CD1c-positive myeloid dendritic cell (primary cell): ENCODE data around the gene HIC2.
"Not testable (repeated sequence)": the region's sequence is repeated elsewhere in the genome, so short reads cannot be mapped to it uniquely, and the experiment has no call there.

Source experiments
- DNase-seq: peaks from one replicate; pipeline ENCODE4 v3.0.0-alpha.2; 2016; ENCODE audit errors: extremely low spot score

The HIC2 gene, protein sequence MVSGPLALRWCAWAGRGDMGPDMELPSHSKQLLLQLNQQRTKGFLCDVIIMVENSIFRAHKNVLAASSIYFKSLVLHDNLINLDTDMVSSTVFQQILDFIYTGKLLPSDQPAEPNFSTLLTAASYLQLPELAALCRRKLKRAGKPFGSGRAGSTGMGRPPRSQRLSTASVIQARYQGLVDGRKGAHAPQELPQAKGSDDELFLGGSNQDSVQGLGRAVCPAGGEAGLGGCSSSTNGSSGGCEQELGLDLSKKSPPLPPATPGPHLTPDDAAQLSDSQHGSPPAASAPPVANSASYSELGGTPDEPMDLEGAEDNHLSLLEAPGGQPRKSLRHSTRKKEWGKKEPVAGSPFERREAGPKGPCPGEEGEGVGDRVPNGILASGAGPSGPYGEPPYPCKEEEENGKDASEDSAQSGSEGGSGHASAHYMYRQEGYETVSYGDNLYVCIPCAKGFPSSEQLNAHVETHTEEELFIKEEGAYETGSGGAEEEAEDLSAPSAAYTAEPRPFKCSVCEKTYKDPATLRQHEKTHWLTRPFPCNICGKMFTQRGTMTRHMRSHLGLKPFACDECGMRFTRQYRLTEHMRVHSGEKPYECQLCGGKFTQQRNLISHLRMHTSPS

DNA sequence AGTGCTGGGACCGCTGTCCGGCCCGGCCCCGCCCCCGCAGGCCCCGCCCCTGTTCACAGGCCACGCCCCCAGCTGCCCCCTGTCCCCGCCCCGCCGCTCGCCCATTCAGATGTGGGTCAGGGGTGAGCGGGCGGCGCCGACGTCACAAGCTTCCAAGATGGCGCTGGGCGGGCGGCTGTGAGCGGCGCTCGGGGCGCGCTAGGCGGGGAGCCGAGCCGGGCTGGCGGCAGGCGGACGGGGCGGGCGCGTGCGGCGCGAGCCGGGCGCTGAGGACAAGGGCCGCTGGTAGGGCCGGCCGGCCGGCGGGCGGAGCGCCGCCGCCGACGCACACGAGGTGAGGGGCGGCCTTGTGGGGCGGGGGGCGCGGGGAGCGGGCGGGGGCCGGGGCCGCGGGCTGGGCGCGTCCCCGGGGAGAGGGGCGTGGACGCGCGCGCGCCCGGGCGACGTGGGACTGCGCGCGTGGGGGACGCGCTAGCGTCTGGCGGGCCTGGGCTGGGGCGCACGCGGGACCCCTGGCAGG is at the start of gene HIC2:
TSS of gene HIC2 (plus strand) at position 145 of the 520 bp plus-strand sequence. CDS start 25,461 bp downstream, outside the sequence.
- DNase-seq, result not testable (repeated sequence)

DNA sequence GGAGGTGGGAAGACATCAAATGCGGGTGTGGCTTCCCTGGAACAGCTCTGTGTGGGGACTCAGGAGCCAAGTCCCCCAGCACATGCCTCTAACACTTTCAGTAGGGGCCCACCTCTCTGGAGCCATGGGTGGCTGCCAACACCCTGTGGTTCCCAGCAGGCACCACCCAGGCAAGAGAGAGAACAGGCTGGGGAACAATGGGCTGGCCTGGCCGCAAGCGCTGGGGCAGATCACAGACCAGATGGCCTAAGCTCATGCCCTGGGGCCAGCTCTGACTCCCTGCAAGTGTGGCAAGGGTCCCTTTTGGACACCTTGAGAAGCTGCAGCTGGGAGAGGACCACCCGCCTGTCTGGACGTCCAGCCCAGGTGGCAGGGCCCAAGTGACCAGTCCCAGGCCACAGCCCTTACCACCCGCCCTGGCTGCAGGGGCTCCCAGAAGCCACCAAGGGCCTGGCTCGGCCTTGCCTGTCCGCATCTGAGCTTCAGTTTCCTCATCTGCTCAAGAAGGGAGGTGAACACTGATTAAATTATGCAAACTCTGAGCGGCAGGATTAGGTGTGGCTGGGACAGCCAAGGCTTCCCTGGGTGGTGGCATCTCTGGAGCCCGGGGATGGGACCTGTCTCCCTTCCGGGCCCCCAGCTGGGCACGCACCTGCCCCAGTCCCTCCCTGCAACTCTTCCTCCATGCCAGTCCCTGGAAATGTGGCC is 48.4 kb upstream of the HIC2 start:
- DNase-seq, result not testable (repeated sequence)

DNA sequence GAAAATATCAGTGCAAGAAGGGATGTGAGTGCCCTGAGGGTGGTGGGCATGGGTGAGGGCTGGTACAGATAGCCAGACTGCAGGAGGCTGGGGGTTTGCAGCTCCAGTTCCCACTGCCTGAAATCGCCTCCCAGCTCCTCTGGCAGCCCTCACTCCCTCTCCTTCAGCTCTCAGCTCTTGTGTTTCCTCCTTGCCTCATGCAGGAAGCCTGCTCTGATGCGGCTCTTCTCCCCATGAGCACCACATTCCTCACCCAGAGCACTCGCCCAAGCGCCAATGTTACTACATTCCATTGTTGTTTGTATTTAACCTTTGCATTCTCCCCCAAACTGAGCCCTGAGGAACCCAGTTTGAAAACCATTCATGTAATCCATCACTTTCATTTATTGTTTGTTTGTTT is 41.3 kb upstream of the HIC2 start:
- not testable (repeated sequence) for DNase-seq

DNA sequence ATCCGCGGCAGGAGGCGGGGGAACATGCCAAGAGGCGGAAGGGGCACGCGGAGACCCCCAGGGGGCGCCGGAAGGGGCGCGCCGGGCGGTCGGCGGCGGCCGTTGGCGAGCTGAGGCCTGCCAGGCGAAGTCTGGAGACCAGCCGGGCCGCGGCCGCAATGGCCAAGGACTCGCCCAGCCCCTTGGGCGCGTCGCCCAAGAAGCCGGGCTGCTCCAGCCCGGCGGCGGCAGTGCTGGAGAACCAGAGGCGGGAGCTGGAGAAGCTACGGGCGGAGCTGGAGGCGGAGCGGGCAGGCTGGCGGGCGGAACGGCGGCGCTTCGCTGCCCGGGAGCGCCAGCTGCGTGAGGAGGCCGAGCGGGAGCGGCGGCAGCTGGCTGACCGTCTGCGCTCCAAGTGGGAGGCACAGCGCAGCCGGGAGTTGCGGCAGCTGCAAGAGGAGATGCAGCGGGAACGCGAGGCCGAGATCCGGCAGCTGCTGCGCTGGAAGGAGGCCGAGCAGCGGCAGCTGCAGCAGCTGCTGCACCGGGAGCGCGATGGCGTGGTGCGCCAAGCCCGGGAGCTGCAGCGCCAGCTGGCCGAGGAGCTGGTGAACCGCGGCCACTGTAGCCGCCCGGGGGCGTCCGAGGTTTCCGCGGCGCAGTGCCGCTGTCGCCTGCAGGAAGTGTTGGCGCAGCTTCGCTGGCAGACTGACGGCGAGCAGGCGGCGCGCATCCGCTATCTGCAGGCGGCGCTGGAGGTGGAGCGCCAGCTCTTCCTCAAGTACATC is 33.3 kb upstream of the HIC2 start, which contains the start of gene RIMBP3B:
TSS of gene RIMBP3B (plus strand) at position 51 of the 767 bp plus-strand sequence. CDS start at position 159, 108 bp downstream.
- DNase-seq, result not testable (repeated sequence)

DNA sequence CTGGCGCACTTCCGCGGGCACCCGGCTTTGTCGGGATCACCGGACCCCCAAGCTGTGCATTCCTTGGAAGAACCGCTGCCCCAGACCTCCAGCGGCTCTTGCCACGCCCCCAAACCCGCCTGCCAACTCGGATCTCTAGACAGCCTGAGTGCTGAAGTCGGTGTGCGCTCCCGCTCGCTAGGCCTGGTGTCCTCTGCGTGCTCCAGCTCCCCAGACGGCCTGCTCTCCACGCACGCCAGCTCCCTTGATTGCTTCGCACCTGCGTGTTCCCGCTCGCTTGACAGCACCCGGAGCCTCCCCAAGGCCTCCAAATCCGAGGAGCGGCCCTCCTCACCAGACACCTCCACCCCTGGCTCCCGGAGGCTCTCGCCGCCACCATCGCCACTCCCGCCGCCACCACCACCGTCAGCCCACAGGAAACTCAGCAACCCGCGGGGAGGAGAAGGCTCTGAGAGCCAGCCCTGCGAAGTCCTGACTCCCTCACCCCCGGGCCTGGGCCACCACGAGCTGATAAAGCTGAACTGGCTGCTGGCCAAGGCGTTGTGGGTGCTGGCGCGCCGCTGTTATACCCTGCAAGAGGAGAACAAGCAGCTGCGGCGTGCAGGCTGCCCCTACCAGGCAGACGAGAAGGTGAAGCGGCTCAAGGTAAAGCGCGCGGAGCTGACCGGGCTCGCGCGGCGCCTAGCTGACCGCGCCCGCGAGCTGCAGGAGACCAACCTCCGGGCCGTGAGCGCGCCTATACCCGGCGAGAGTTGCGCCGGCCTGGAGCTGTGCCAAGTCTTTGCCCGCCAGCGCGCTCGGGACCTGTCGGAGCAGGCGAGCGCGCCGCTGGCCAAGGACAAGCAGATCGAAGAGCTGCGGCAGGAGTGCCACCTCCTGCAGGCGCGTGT is 32.5 kb upstream of the HIC2 start:
- DNase-seq, result not testable (repeated sequence)

DNA sequence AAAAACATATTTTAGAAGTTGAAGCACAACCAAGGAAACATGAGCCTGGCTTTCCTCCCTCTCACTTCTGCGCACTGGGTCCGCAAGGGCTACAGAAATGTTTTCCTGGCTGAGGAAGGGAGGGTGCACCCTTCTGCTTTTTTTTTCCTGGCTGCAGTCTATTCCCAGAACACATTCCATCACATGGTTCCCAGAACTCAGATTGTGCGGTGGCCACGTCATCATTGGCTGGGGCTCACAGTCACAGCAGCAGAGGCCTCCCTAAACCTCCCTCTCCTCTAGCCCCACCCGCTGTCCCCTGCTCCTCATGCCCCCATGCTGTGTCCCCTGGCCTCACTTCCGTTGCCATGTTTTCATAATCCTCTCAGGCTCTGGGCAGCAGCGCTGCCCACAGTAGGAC is 27.7 kb upstream of the HIC2 start:
- DNase-seq, result not testable (repeated sequence)

DNA sequence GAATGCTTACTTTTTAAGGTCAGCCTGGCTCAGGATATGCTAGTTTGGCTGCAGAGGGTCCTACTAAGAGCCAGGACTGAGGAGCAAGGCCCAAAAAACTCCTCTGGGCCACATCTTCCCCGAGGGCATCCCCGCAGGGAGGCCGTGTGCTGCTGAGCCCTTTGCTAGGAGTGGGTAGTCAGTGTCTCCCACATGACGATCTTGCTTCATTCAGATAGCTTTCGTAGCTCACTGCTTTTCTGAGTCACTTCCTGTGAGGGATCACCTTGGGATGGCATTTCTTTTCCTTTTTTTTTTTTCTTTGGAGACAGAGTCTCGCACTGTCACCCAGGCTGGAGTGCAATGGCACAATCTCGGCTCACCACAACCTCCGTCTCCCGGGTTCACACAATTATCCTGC is 27.2 kb upstream of the HIC2 start:
- DNase-seq, result not testable (repeated sequence)

DNA sequence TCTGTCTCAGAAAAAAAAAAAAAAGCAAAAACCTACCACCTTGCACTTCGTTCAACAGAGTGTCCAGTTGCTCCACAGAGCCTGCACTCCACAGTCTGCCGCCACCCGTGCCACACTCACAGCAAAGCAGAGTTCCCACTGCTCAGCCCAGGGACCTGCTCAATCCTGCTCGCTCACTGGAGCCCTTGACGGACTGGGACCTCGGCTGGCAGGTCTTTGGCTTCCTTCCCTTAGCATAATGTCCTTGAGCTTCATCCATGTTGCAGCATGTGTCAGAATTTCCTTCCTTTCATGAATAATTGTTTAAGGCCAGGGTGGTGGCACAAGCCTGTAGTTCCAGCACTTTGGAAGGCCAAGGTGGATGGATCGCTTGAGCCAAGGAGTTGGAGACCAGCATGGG is 22.6 kb upstream of the HIC2 start:
- DNase-seq, result not testable (repeated sequence)

DNA sequence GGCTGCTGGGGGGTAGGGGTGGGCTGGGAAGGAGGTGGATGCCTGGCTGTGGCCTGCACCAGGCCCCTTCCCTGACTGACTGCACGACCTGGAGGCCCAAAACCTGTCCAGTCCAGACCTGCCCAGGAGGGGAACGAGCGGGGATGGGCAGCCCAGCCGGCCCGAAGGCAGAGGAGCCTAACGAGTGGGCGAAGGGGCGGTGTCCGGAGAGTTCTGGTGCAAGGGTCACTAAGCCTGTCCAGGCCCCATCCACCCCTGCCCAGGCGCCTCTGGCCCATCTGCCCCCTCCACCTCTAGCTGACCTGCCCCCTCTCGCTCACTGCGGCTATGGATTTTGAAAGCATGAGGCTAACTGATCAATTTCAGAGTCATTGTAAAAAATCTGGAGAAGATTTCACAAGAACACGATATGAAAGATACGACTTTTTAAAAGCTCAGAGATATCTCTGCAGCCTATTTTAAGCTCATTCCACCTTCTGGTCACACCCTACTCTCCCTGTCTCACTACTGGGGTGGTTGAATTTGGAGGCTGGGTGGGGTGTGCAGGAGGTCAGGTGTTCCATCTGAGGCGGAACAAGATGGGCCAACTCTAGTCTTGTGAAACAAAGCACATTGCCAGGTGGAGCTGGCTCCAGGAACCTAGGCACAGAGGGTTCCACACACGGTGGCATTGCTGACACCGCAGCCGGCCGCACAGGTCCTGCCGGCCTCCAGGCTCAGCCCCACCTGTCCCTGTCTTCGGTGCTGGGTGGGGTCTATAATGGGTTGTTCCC is 15.8 kb upstream of the HIC2 start:
- DNase-seq, result not testable (repeated sequence)

DNA sequence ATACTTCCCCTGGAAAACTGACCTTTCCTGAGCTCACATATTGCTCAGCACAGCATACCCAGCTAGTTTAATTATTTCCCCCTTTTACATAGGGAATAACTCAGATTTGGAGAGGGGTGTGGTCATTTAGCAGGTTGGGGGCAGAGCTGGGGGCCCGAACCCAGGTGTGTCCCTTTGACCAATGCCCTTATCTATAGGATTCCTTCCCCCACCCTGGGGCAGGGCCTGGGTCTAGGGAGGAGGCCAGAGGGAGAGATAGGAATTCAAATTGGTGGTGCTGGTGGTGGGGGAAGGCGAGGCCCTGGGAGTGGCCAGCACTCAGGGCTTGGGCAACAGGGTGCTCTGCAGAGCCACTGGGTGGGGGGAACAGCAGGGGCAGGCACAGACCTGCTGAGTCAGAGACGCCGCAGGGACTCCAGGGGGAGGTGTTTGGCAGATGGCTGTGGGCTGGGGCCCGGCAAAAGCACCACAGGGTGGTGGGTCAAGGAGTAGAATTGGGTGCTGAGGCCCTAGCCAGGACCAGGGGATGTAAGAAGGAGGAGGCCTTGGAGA is 14.3 kb upstream of the HIC2 start:
- DNase-seq, result not testable (repeated sequence)

DNA sequence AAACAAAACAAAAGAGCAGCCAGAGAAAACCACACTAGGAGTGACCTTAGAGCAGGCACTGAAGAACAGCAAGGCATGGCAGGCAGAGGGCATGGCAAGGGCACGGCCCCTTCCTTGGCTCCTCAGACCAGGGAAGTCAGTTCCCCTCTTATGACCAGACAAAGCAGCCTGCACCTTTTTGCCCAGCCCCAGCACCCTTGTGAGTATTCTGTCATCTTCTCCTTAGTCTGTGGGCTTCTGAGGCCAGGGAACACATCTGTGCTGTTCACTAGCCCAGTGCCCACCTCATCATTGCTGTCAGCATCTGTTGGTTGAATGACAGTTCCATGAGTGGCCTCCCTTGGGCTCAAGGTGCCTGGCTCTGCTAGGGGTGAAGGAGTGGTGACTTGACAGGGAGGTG is 10.0 kb upstream of the HIC2 start:
- not testable (repeated sequence) for DNase-seq

DNA sequence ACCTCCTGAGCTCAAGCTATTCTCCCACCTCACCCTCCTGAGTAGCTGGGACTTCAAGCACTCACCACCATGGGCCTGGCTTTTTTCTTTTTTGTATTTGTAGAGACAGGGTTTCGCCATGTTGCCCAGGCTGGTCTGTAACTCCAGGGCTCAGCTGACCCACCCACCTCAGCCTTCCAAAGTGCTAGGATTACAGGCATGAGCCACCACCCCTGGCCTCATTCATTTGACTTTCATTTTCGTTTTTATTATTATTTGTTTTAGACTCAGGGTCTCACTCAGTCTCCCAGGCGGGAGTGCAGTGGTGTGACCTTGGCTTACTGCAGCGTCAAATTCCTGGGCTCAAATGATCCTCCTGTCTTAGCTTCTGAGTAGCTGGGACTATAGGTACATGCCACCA is 9.4 kb upstream of the HIC2 start:
- DNase-seq, result not testable (repeated sequence)

DNA sequence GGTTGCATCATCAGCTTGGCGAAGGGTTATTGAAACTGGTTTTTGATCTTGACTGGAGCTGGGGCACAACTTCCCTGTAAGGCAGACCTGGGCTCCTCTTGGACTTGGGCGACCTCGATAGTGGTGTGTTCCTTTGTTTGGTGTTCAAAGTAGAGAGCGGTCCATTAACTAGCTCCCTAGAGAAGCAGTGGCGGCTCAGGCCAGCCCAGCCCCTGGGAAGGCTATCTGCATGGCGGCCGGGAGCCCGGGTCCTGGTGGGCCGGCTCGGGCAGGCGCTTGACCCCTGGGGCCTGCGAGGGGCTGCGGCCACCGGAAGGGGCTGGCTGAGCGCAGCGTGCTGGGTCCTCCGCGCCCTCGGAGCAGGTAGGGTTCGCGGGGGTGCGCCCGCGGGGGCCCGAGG is 796 bp upstream of the HIC2 start:
- DNase-seq, result not testable (repeated sequence)

DNA sequence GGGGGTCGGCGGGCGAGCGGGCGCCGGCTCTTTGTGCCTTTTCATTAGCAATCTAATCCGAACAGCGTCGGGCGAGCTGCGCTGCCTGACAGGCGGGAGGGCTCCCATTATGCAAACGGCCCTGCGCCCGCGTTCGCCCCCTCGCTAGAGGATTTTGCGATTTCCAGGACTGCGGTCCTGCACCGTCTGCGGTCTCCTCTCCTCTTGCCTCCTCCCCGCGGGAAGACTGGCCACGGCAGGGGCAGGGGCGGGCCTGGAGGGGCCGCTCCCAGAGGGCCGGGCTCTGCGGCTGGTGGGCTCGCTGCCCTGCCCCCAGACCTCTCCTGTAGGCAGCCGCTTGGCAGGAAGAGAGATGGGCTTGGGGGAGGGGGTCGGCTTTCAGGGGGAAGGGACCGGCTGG is 682 bp downstream of the HIC2 start:
- not testable (repeated sequence) for DNase-seq

DNA sequence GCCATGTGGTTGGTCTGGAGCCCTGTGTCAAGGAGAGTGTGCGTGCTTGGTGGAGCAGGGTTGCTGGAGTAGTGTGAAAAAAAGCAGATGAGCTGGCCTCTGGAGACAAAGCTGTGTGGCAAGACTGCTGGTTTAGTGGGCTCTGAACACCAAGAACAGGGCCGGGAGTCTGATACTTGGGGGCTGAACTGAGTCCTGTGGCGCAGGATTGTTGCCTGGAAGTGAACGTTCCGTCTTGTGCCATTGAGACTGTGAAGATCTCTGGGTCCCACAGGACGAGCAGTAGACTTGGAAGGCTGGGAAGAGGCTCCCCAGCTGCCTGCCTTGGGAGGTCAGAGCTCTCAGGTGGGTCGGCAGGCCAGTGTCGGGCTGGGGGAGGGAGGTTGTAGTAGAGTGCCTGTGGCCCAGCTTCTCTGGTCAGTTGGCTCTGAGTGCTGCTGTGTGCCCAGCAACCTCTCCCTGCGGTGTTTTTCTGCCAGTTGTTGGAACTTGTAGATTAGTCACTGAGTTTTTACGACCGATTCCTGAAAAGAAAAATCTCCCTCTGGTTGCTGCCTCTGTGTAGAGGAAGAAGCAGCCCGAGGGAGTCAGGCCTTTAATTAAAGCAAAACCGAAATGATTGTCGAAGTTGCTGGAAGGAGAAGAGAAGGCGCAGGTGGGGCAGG is 1.9 kb downstream of the HIC2 start:
- DNase-seq, result not testable (repeated sequence)

DNA sequence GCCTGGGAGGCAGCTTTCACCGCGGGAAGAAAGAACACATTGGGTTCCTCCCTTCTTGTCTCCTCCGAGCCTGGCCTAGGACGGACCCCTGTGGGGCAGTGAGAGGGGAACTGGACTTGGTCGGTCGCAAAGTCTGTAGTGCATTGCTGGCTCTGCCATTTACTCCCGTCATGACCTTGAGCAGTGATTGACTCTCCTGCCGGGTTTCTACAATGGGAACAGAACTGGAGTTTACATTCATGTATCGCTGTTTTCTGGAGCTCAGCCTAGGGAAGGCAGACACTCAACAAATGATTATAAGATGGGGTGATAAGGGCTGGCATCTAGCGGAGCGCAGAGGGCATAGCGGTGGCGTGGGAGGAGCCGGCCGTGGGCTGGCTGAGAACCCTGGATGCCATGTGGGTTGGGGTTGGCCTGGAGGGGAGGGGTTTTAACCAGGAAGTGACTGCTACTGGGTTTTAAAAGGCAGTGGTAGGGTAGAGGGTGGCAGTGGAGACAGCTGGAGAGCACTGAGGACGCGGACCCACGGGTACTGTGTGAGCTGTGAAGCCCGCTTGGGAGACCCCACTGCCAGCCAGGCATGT is 3.1 kb downstream of the HIC2 start:
- not testable (repeated sequence) for DNase-seq

DNA sequence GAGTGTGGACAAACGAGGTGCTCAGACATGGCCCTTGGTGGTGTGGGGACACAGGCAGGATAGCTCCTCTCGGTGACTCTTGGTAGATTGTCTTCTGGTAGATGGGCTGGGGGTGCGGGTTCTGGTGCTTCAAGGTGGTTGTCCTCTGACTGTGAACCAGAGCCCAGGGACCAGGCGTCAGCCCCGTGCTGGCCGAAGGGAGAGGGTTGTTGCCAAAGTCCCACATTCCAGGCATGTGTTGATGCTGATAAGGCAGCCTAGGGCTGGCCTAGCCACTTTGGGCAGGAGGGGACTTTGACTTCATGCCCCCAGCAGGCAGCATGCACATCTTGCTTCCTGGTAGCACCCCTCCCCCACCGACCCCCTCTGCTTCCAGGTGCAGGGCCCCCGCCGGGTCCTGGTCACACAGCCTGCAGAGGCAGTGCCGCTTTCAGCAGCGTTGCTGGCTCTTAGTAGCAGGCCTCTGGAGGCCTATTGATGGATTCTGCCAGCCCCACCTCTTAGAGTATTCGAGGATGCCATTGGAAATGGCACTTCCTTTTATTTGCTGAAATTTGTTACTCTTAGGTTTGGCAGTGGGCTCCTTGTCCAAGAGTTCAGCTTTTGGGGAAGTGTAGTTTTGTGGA is 7.0 kb downstream of the HIC2 start:
- DNase-seq, result not testable (repeated sequence)
